ENCODE data around the gene MGMT.

MGMT gene

DNA sequence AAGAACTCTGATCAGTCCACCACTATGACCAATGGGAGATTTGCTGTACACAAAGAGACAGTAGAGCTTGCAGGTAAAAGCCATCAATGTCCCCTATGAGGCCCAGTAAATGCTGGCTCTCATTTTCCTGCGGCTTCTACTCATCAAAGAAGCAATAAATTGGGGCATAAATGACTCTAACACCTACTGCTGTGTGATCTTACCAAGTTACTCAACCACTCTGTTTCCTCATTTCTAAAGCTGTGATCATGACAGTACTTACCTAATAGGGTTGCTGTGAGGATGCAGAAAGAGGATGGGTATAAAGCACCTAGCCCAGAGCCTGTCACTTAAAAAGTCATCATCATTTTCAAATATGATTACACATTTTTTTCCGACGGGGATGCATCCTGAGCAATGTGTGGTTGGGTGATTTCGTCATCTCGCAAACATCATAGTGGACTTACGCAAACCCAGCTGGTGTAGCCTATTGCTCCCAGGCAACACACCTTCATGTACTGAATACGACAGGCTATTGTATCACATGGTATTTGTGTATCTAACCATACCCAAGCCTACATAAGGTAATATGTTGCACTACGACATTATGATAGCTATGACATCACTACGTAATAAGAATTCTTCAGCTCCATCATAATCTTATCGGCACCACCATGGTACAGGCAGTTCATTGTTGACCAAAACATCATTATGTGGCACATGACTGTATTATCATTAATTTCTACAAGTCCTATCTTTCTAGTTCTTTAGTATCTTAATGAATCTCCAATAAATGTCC, 7.1 kb upstream of the MGMT start:
- no peak for DNase-seq

DNA sequence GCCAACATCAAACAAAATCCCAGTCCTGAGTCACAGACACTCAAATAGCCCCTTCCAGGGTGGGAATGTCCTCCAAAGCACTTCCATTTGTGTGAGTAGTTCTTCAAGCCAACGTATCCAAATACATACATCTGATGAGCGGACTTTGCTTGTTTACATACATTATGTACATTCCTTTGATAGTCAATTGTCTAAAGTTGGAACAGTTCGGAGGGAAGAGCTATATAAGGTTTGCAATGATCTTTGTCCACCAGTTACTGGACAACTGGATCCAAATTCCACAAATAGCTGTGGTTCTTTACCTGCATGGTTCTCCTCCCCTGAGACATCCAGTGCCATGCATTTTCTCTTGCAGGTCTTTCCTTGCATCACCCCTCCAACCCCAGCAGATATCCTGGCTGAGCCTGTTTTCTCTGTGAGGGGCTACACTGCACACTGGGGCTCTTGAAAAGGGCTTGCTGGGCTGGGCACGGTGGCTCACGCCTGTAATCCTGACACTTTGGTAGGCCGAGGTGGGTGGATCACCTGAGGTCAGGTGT, 4.7 kb upstream of the MGMT start:
- DNase-seq = no peak

- DNase-seq = no peak
Observed at GRCh38 chr10:129464251-129464650, 2.8 kb upstream of the MGMT start.

DNA sequence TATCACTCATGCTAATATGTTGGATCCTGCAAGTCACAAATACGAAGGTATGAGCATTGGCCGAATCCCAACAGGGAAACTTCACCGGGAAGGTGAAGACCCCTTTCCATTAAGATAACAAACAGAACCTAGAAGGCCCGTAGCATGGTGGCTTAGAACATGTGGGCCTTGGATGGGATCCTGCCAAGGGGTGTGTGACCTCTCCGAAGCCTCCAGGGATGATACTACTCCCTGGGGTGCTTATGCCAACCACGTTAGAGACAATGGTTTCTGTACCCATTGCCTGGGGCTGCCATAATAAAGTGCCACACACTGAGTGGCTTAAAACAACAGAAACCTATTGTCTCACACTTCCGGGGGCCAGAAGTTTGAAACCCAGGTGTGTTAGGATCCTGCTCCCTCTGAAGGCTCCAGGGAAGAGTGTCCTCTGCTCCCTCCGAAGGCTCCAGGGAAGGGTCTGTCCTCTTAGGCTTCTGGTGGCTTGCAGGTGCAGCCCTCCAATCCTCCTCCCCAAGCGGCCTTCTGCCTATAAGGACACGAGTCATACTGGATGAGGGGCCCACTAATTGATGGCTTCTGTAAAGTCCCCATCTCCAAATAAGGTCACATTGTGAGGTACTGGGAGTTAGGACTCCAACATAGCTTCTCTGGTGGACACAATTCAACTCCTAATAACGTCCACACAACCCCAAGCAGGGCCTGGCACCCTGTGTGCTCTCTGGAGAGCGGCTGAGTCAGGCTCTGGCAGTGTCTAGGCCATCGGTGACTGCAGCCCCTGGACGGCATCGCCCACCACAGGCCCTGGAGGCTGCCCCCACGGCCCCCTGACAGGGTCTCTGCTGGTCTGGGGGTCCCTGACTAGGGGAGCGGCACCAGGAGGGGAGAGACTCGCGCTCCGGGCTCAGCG, 992 bp upstream of the MGMT start:
- no peak for DNase-seq

DNA sequence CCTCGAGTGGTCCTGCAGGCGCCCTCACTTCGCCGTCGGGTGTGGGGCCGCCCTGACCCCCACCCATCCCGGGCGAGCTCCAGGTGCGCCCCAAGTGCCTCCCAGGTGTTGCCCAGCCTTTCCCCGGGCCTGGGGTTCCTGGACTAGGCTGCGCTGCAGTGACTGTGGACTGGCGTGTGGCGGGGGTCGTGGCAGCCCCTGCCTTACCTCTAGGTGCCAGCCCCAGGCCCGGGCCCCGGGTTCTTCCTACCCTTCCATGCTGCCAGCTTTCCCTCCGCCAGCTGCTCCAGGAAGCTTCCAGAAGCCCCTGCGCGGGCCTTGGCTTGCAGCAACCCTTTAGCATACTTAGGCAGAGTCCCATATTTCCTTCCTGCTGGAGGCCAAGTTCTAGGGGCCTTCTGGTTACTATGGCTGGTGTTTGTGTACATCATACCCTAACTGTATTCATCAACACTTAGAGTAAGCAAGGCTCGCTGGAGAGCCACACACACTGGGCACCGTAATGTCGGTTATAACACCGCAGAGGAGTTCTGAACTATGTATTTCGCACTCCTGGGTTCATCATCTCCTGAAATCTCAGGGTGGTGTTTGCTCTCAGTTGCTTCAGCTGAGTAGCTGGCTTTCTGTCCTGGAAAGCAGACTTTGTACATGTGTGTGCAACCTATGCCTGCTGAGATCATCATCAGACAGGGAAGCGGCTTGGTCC, 471 bp downstream of the MGMT start:
- DNase-seq = no peak

GRCh38 chr10:129468187-129468586, 1.1 kb downstream of the MGMT start:
- DNase-seq = no peak

GRCh38 chr10:129470103-129470851, 3.2 kb downstream of the MGMT start:
- no peak for DNase-seq

- no peak for DNase-seq
Observed at GRCh38 chr10:129471447-129472175, 4.6 kb downstream of the MGMT start.

DNA sequence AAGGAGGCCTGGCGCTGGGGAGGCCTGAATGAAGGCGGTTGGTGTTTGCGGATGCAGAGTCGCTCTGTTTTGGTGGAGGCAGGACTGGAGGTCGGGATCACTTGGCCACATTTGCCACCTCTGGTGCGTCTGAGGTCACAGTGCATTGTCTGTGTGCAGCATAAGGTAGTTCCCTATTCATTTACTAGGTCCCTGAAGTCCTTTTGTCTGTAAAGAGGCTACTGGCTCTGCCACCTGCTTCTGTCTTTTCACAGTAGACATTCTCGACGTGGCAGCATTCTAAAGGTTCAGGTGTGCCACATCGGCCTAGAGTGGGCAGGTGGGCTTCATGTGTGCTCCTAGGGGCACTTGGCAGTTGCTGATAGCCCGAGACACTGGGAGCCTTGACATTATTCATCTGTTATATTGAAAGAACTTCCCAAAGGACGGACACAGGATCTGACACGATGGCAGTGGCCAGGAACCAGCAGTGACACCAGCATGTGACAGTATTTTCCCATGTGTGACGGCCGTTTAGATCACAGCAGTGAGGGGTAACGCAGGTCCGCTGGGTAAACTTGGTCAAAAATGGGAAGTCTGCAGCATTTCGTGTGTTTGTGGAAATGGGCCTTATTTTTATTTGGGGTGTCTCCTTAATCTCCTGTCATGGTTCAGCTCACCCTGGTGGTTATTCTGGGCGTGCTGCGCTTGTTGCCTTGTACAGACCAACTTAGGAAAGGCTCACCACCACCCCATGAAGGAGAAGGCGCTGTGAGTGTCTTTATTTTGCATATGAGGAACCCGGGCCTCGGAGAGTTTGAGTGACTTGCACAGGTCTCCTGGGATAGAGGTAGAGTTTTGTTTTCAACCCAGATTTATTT, 5.9 kb downstream of the MGMT start:
- DNase-seq = no peak

- no peak for DNase-seq
Observed at GRCh38 chr10:129474642-129475041, 7.6 kb downstream of the MGMT start.

DNA sequence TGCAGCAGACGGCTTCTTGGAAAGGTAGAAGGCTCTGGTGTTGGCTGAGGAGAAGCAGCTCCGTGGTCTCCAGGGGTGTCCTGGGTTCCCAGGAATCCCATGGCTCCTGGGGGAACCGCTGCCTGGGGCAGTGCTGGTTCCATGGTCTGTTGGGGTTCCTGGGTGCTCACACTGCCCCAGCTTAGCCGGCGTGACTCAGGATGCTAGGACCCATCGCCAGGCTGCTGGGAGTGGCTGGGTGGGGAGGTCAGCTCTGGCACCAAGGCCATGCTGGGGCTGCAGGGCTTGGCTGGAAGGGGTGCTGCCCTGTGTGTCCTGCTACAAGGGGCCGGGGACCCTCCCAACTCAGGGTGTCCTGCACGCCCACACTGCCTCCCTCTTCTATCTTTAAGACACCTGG, 9.4 kb downstream of the MGMT start:
- DNase-seq = no peak

GRCh38 chr10:129477051-129477450, 10.0 kb downstream of the MGMT start:
- no peak for DNase-seq

- no peak for DNase-seq
Observed at GRCh38 chr10:129481641-129482040, 14.6 kb downstream of the MGMT start.

- DNase-seq = no peak
Observed at GRCh38 chr10:129483430-129484010, 16.5 kb downstream of the MGMT start.

GRCh38 chr10:129486805-129487204, 19.8 kb downstream of the MGMT start:
- DNase-seq = no peak

GRCh38 chr10:129491123-129491734, 24.2 kb downstream of the MGMT start:
- DNase-seq = no peak

- no peak for DNase-seq
Observed at GRCh38 chr10:129494176-129494575, 27.1 kb downstream of the MGMT start.

DNA sequence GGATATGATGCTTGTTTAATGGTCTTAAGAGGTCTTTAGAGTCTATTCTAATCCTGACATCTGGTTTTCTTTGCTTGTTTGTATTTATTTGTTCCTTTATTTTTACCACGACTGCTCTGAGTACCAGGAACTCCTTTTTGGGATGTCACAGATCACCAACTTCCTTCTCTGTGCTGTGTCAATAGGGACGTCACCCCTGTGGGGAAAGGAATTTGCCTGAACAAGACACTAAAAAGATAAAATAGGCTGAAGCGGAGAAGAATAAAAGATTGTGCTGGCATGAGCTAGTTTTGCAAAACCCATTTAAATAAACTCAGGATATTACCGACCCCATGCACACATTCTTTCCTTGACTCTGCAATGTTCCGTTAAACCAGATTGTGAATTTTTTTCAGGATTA, 27.7 kb downstream of the MGMT start:
- no peak for DNase-seq

DNA sequence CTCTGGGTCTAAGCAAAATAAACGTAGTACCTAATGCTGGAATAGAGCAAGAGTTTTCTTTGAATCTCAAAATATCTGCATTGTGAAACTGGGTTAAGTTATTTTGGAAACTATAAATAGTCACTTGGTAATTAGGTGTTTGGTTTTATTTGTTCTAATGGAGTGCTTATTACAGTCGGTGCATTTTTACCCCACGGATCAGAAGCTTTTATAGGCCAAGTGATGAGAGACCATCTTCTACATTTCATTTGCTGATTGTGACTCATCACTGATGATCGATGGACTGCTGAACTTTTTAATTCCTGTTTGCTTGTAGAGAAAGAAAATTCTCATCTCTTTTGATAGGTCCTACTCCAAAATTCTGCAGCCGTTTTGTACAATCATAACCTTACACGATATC, 28.2 kb downstream of the MGMT start:
- DNase-seq = no peak

- DNase-seq = no peak
Observed at GRCh38 chr10:129495698-129496097, 28.7 kb downstream of the MGMT start.
